Psoas muscle (tissue), 8 donors: Measurements from ENCODE around the gene TET2. TPM values are rescaled to one million over a fixed set of nuclear protein-coding genes. Genes with fewer than 3 reads are reported as not detected.

ENCODE experiments used
- ATAC-seq, 4 donors: fragments of 200-7000 bp; cut with Tn5 transposase; one replicate each; pipeline ENCODE4 v1.9.1; 2020; ENCODE audit warnings: moderate library complexity in 3 of 4, mild to moderate bottlenecking in 2 of 4
- DNase-seq, 2 donors: peaks; one replicate each; pipeline ENCODE4 v3.0.0-alpha.2; 2020
- H3K27ac ChIP-seq: fragments of 200-600 bp; one replicate; pipeline ENCODE4 v1.8.0; 2022
- H3K27me3 ChIP-seq, 3 donors: fragments of 200-600 bp in 1 of 3; one replicate each; pipeline versions ENCODE4 v1.6.1 to v1.8.0; 2013 to 2022; ENCODE audit warnings: low read length in 2 of 3, mild to moderate bottlenecking in 2 of 3, moderate library complexity in 1 of 3; ENCODE audit not compliant: insufficient read depth in 3 of 3
- H3K36me3 ChIP-seq, 2 donors: fragments of 200-600 bp in 1 of 2; one replicate each; pipeline versions ENCODE4 v1.6.1 to v1.8.0; 2013 to 2022; ENCODE audit warnings: low read depth in 1 of 2, mild to moderate bottlenecking in 1 of 2, moderate library complexity in 1 of 2; ENCODE audit not compliant: insufficient read depth in 1 of 2
- H3K4me1 ChIP-seq: fragments of 200-600 bp; one replicate; pipeline ENCODE4 v1.8.0; 2022
- H3K4me3 ChIP-seq: fragments of 200-600 bp; one replicate; pipeline ENCODE4 v1.8.0; 2022; ENCODE audit warnings: mild to moderate bottlenecking
- H3K9me3 ChIP-seq: fragments of 200-600 bp; one replicate; pipeline ENCODE4 v1.8.0; 2022
- CTCF ChIP-seq: fragments of 200-600 bp; IDR thresholded peaks from one replicate; pipeline ENCODE4 v1.8.0; 2022; ENCODE audit warnings: antibody characterized with exemption
- WGBS, 3 donors: extraction: QIAGEN DNeasy Blood & Tissue Kit; methylation state at CpG; one replicate each; pipeline versions ENCODE4 v1.1.6 to v1.1.7; 2013; 5-methylcytosine and 5-hydroxymethylcytosine counted together
- intact Hi-C, 2 donors: fragments of 100-400 bp; cut with DNase I; formaldehyde crosslinking; loops; one replicate each; pipeline versions ENCODE4 v1.11.0 to v1.14.2; 2022
- polyA plus RNA-seq, 3 donors: library from polyadenylated mRNA; stranded (reverse); fragments of 200-250 nt; gene quantifications; one replicate each; pipeline ENCODE4 v1.2.3, GENCODE V29; 2013
- total RNA-seq, 4 donors: library from RNA; stranded (reverse); fragmentation: NEBNext Ultra II Directional in 2 of 4; extraction: Animal tissue kit (Norgen Biotek cat#: 25700) in 2 of 4; gene quantifications; one replicate each; pipeline versions ENCODE4 v1.2.1 to v1.2.4, GENCODE V29; 2021 to 2023
- donor health status: healthy with polysubstance abuse.
- donor health status: DM: no; HTN: no; CAD: no; lungs with moderate emphysema.
- donor health status: Bipolar disorder and iron deficiency.
- donor health status: healthy.
- donor health status: DM: yes; HTN: yes; CAD: no.
- donor health status: DM: no; HTN: no; CAD: no.
- donor health status: DM: no; HTN: no; CAD: no.
- donor health status: DM: yes; HTN: yes; CAD: no.

The TET2 gene
- total and polyA plus RNA-seq, 7 donors = 1.4 to 24.0 (median 12.4) TPM

- WGBS, 3 donors = 77 to 84% (median 78%) methylated on average over 3 of the region's 3 CpGs
- no peak for DNase-seq
- H3K27ac ChIP-seq = no peak overlapping the region
- intact Hi-C loops = no loop called here
- no peaks in the 10 kb centered on the region for H3K27me3 ChIP-seq
- no peaks in the 10 kb centered on the region for H3K36me3 ChIP-seq
- ATAC-seq = no peak
- H3K4me3 ChIP-seq = no peak overlapping the region
- TF ChIP-seq CTCF = no peak
- no peaks in the 10 kb centered on the region for H3K9me3 ChIP-seq
- peaks cover 10% of the 10 kb centered on the region for H3K4me1 ChIP-seq
These were observed 59.5 kb downstream of the TET2 start for GRCh38 chr4:105206214-105206613.

- no peak for DNase-seq
- intact Hi-C loops = no loop called here
- Histone ChIP-seq H3K4me3 (no peak overlapping the region), H3K9me3 (no peaks in the 10 kb centered on the region), H3K27me3 (no peaks in the 10 kb centered on the region), H3K36me3 (no peaks in the 10 kb centered on the region), H3K4me1 (peaks cover 9% of the 10 kb centered on the region), H3K27ac (no peak overlapping the region)
- 97 to 99% (median 98%) methylated on average over 2 of the region's 2 CpGs for WGBS, 3 donors
- no peak for ATAC-seq
- TF ChIP-seq CTCF = no peak
These were observed 60.7 kb downstream of the TET2 start for GRCh38 chr4:105207386-105207785.

GRCh38 chr4:105208561-105208960 is 61.9 kb downstream of the TET2 start:
- Histone ChIP-seq H3K36me3 (no peaks in the 10 kb centered on the region), H3K27me3 (no peaks in the 10 kb centered on the region), H3K4me1 (no peaks in the 10 kb centered on the region), H3K27ac (no peak overlapping the region), H3K4me3 (no peak overlapping the region), H3K9me3 (no peaks in the 10 kb centered on the region)
- intact Hi-C loops = no loop called here
- TF ChIP-seq CTCF = no peak
- 75 to 82% (median 78%) methylated on average over 5 of the region's 5 CpGs for WGBS, 3 donors
- DNase-seq (no peak), ATAC-seq (no peak)

GRCh38 chr4:105210916-105211315 is 64.2 kb downstream of the TET2 start:
- Histone ChIP-seq H3K4me3 (no peak overlapping the region), H3K27me3 (no peaks in the 10 kb centered on the region), H3K9me3 (no peaks in the 10 kb centered on the region), H3K27ac (no peak overlapping the region), H3K4me1 (peaks cover 8% of the 10 kb centered on the region), H3K36me3 (no peaks in the 10 kb centered on the region)
- DNase-seq = no peak
- ATAC-seq = no peak
- WGBS, 3 donors = 93 to 100% (median 93%) methylated on average over 1 of the region's 1 CpG
- TF ChIP-seq CTCF = no peak
- intact Hi-C loops = no loop called here

- DNase-seq (no peak), ATAC-seq (peak in 3 of 4 donors; percentile 32 to 77 (median 59))
- Histone ChIP-seq H3K9me3 (no peaks in the 10 kb centered on the region), H3K27ac (no peak overlapping the region), H3K36me3 (no peaks in the 10 kb centered on the region), H3K27me3 (no peaks in the 10 kb centered on the region), H3K4me3 (no peak overlapping the region), H3K4me1 (peaks cover 10% of the 10 kb centered on the region)
- intact Hi-C loops = no loop called here
- 38 to 55% (median 46%) methylated on average over 4 of the region's 4 CpGs for WGBS, 3 donors
- TF ChIP-seq CTCF = no peak
These were observed 69.1 kb downstream of the TET2 start for GRCh38 chr4:105215609-105216313.
